ENCODE data around the gene F7. TPM values are rescaled to one million over a fixed set of nuclear protein-coding genes. Genes with fewer than 3 reads are reported as not detected.

Gene F7
- total RNA-seq, 1 donor from 2014 or later = not detected

- CTCF ChIA-PET = no interaction called here
- no peak for TF ChIP-seq CTCF (IDR thresholded peaks at IDR 0.05)
- H3K36me3 Mint-ChIP-seq (ENCODE audit: low read depth) = no peaks in the 10 kb centered on the region
- H3K4me3 Mint-ChIP-seq = no peak overlapping the region
- intact Hi-C loops (cut with micrococcal nuclease) = no loop called here
- no peak overlapping the region for H3K27ac Mint-ChIP-seq
- no peak for ATAC-seq (ENCODE audit: low read depth)
- POLR2A ChIA-PET = no interaction called here
- peaks cover 13% of the 10 kb centered on the region for H3K27me3 Mint-ChIP-seq
- no peak for DNase-seq
- no peaks in the 10 kb centered on the region for H3K4me1 Mint-ChIP-seq
- H3K9me3 Mint-ChIP-seq = no peaks in the 10 kb centered on the region
Observed at GRCh38 chr13:113145496-113145895, 39.9 kb downstream of the F7 start.

GRCh38 chr13:113145911-113146598 lies 40.5 kb downstream of the F7 start:
- peaks cover under 1% of the 10 kb centered on the region for H3K4me1 Mint-ChIP-seq
- H3K9me3 Mint-ChIP-seq = no peaks in the 10 kb centered on the region
- POLR2A ChIA-PET = no interaction called here
- TF ChIP-seq CTCF (IDR thresholded peaks at IDR 0.05) = no peak
- H3K27me3 Mint-ChIP-seq = peaks cover 16% of the 10 kb centered on the region
- H3K27ac Mint-ChIP-seq = no peak overlapping the region
- no peak for ATAC-seq (ENCODE audit: low read depth)
- no peak overlapping the region for H3K4me3 Mint-ChIP-seq
- DNase-seq = no peak
- intact Hi-C loops (cut with micrococcal nuclease) = no loop called here
- CTCF ChIA-PET = no interaction called here
- H3K36me3 Mint-ChIP-seq (ENCODE audit: low read depth) = no peaks in the 10 kb centered on the region

GRCh38 chr13:113146750-113147149 lies 41.2 kb downstream of the F7 start:
- DNase-seq (no peak), ATAC-seq (ENCODE audit: low read depth) (no peak)
- Mint-ChIP-seq H3K4me3 (no peak overlapping the region), H3K27me3 (peaks cover 20% of the 10 kb centered on the region), H3K9me3 (no peaks in the 10 kb centered on the region), H3K4me1 (peaks cover 2% of the 10 kb centered on the region), H3K27ac (no peak overlapping the region), H3K36me3 (ENCODE audit: low read depth) (no peaks in the 10 kb centered on the region)
- no peak for TF ChIP-seq CTCF (IDR thresholded peaks at IDR 0.05)
- POLR2A ChIA-PET = interaction anchor here (0.6 kb wide), 1 partner anchor 25 kb away, joined by 4 read pairs; no protein-coding TSS in a partner anchor
- intact Hi-C loops (cut with micrococcal nuclease) = no loop called here
- CTCF ChIA-PET = no interaction called here

- ChIA-PET POLR2A (interaction anchor here (0.6 kb wide), 1 partner anchor 26 kb away, joined by 4 read pairs; no protein-coding TSS in a partner anchor), CTCF (no interaction called here)
- Mint-ChIP-seq H3K27ac (no peak overlapping the region), H3K36me3 (ENCODE audit: low read depth) (no peaks in the 10 kb centered on the region), H3K9me3 (no peaks in the 10 kb centered on the region), H3K4me3 (no peak overlapping the region), H3K27me3 (peaks cover 22% of the 10 kb centered on the region), H3K4me1 (peaks cover 4% of the 10 kb centered on the region)
- DNase-seq = no peak
- intact Hi-C loops (cut with micrococcal nuclease) = no loop called here
- no peak for TF ChIP-seq CTCF (IDR thresholded peaks at IDR 0.05)
- ATAC-seq (ENCODE audit: low read depth) = no peak
Observed at GRCh38 chr13:113147206-113147605, 41.6 kb downstream of the F7 start.

- Mint-ChIP-seq H3K4me1 (peaks cover 14% of the 10 kb centered on the region), H3K27ac (no peak overlapping the region), H3K36me3 (ENCODE audit: low read depth) (no peaks in the 10 kb centered on the region), H3K9me3 (no peaks in the 10 kb centered on the region), H3K4me3 (no peak overlapping the region), H3K27me3 (peaks cover 22% of the 10 kb centered on the region)
- TF ChIP-seq CTCF (IDR thresholded peaks at IDR 0.05) = no peak
- ATAC-seq (ENCODE audit: low read depth) (no peak), DNase-seq (no peak)
- CTCF ChIA-PET = no interaction called here
- intact Hi-C loops (cut with micrococcal nuclease) = no loop called here
- POLR2A ChIA-PET = no interaction called here
Observed at GRCh38 chr13:113148407-113148806, 42.8 kb downstream of the F7 start.

Measured in activated B cell treated with CpG ODN at 0.5 μM for 24 hours (primary cell).